Osteoblast (primary cell): Measurements from ENCODE around the gene LRP1-AS. TPM values are rescaled to one million over a fixed set of nuclear protein-coding genes. Genes with fewer than 3 reads are reported as not detected.
A peak's percentile ranks its signal among the peaks of the same experiment; 100 is the strongest.

Experiments
- DNase-seq: peaks from one replicate; pipeline ENCODE4 v3.0.0; 2011; ENCODE audit warnings: low spot score, mixed read lengths; ENCODE audit not compliant: insufficient read length; ENCODE audit errors: missing footprints
- H2AFZ ChIP-seq: 2 replicates; pipeline ENCODE4 v1.6.0; 2011; ENCODE audit warnings: mild to moderate bottlenecking, low read length
- H3K27ac ChIP-seq: 2 replicates; pipeline ENCODE4 v1.5.1; 2011; ENCODE audit warnings: mild to moderate bottlenecking, low read depth, low read length, moderate library complexity
- H3K27me3 ChIP-seq: 2 replicates; pipeline ENCODE4 v1.6.0; 2012; ENCODE audit warnings: mild to moderate bottlenecking, control low read depth, inconsistent platforms, low read length, moderate library complexity; ENCODE audit not compliant: insufficient read depth
- H3K36me3 ChIP-seq: 2 replicates; pipeline ENCODE4 v1.5.1; 2011; ENCODE audit warnings: mild to moderate bottlenecking, low read length, control low read depth, moderate library complexity; ENCODE audit not compliant: insufficient read depth
- H3K4me1 ChIP-seq: 2 replicates; pipeline ENCODE4 v1.5.1; 2011; ENCODE audit warnings: mild to moderate bottlenecking, low read length, control low read depth, moderate library complexity; ENCODE audit not compliant: insufficient read depth
- H3K4me2 ChIP-seq: 2 replicates; pipeline ENCODE4 v1.6.0; 2011; ENCODE audit warnings: mild to moderate bottlenecking, low read length; ENCODE audit not compliant: insufficient read depth
- H3K4me3 ChIP-seq: fragments of 200-600 bp; sonication (generic); 3 replicates; pipeline ENCODE4 v1.5.1; 2012; ENCODE audit warnings: mild to moderate bottlenecking, low read length, inconsistent platforms; ENCODE audit not compliant: insufficient read depth
- H3K79me2 ChIP-seq: 2 replicates; pipeline ENCODE4 v1.6.0; 2012; ENCODE audit warnings: mild to moderate bottlenecking, low read length, control low read depth, inconsistent platforms; ENCODE audit not compliant: insufficient read depth
- H3K9me3 ChIP-seq: 2 replicates; pipeline ENCODE4 v1.5.1; 2011; ENCODE audit warnings: low read depth, low read length, control low read depth
- H4K20me1 ChIP-seq: 2 replicates; pipeline ENCODE4 v1.6.0; 2012; ENCODE audit warnings: mild to moderate bottlenecking, low read length, control low read depth; ENCODE audit not compliant: insufficient read depth
- total RNA-seq: library from RNA; depleted of rRNA; stranded (reverse); fragments of >200 nt; gene quantifications from 2 replicates; pipeline ENCODE4 v1.2.3, GENCODE V29; 2012
- TF ChIP-seq, protein P1 (sequence below): IDR thresholded peaks from 2 replicates; pipeline ENCODE4 v1.5.1; 2011; ENCODE audit warnings: mild to moderate bottlenecking, low read depth, low read length, moderate library complexity; ENCODE audit errors: extremely low read depth

Gene LRP1-AS
- total RNA-seq, 1 donor = not detected

DNA sequence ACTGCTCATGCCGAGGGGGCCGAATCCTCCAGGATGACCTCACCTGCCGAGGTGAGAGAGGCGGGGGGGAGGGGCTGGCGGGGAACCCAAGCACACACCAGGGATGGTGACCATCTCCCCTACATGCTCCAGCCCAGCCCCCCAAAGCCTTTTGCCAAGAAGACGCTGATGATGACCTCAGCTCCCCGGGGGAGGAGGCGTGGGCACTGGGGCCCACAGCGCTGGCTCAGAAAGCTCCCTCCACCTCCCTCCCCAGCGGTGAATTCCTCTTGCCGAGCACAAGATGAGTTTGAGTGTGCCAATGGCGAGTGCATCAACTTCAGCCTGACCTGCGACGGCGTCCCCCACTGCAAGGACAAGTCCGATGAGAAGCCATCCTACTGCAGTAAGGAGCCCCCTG is 45.5 kb upstream of the LRP1-AS start:
- Histone ChIP-seq H2AFZ (no peak overlapping the region), H3K36me3 (peaks cover 98% of the 10 kb centered on the region)

DNA sequence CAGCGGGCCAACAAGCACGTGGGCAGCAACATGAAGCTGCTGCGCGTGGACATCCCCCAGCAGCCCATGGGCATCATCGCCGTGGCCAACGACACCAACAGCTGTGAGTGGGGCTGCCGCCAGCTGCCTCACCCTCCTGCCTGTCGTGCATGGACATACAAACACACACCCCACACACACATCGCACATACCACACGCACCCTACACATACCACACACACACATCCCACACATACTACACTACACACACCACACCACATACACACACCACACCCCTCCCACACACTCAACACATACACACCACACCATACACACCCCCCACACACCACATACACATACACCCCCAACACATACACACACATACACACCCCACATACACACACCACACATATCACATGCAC is 44.0 kb upstream of the LRP1-AS start:
- H2AFZ ChIP-seq = no peak overlapping the region
- peaks cover 58% of the 10 kb centered on the region for H4K20me1 ChIP-seq
- H3K4me2 ChIP-seq = no peak overlapping the region
- no peak overlapping the region for H3K27ac ChIP-seq
- no peaks in the 10 kb centered on the region for H3K4me1 ChIP-seq
- no peak overlapping the region for H3K4me3 ChIP-seq
- no peaks in the 10 kb centered on the region for H3K27me3 ChIP-seq
- no peak for DNase-seq
- peaks cover 44% of the 10 kb centered on the region for H3K79me2 ChIP-seq
- TF ChIP-seq, protein P1, sequence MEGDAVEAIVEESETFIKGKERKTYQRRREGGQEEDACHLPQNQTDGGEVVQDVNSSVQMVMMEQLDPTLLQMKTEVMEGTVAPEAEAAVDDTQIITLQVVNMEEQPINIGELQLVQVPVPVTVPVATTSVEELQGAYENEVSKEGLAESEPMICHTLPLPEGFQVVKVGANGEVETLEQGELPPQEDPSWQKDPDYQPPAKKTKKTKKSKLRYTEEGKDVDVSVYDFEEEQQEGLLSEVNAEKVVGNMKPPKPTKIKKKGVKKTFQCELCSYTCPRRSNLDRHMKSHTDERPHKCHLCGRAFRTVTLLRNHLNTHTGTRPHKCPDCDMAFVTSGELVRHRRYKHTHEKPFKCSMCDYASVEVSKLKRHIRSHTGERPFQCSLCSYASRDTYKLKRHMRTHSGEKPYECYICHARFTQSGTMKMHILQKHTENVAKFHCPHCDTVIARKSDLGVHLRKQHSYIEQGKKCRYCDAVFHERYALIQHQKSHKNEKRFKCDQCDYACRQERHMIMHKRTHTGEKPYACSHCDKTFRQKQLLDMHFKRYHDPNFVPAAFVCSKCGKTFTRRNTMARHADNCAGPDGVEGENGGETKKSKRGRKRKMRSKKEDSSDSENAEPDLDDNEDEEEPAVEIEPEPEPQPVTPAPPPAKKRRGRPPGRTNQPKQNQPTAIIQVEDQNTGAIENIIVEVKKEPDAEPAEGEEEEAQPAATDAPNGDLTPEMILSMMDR = no peak
- H3K36me3 ChIP-seq = peaks cover 98% of the 10 kb centered on the region
- H3K9me3 ChIP-seq = no peaks in the 10 kb centered on the region

More for the DNA sequence above, 45.5 kb upstream of the LRP1-AS start:
- Histone ChIP-seq H3K4me2 (no peak overlapping the region), H3K27ac (no peak overlapping the region), H3K4me3 (no peak overlapping the region), H3K4me1 (no peaks in the 10 kb centered on the region), H3K9me3 (no peaks in the 10 kb centered on the region), H3K79me2 (peaks cover 37% of the 10 kb centered on the region), H4K20me1 (peaks cover 52% of the 10 kb centered on the region), H3K27me3 (no peaks in the 10 kb centered on the region)
- TF ChIP-seq, protein P1 = no peak
- DNase-seq = peak; percentile 94

DNA sequence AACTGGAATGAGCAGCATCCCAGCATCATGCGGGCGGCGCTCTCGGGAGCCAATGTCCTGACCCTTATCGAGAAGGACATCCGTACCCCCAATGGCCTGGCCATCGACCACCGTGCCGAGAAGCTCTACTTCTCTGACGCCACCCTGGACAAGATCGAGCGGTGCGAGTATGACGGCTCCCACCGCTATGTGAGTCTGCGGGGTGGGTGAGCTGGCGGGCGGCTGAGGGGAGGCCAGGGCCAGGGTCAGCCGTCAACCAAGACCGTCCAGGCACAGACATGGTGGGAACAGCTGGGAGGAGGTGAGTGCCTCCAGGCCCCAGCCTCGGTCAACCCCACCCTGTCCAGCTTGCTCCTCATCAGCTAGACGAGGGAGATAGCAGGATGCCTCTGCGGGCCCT is 43.4 kb upstream of the LRP1-AS start:
- Histone ChIP-seq H3K79me2 (peaks cover 44% of the 10 kb centered on the region), H3K4me3 (no peak overlapping the region), H3K27me3 (no peaks in the 10 kb centered on the region), H3K36me3 (peaks cover 98% of the 10 kb centered on the region), H3K4me1 (no peaks in the 10 kb centered on the region), H4K20me1 (peaks cover 58% of the 10 kb centered on the region), H3K27ac (no peak overlapping the region), H2AFZ (no peak overlapping the region), H3K4me2 (no peak overlapping the region), H3K9me3 (no peaks in the 10 kb centered on the region)
- DNase-seq = no peak
- TF ChIP-seq, protein P1 = no peak

DNA sequence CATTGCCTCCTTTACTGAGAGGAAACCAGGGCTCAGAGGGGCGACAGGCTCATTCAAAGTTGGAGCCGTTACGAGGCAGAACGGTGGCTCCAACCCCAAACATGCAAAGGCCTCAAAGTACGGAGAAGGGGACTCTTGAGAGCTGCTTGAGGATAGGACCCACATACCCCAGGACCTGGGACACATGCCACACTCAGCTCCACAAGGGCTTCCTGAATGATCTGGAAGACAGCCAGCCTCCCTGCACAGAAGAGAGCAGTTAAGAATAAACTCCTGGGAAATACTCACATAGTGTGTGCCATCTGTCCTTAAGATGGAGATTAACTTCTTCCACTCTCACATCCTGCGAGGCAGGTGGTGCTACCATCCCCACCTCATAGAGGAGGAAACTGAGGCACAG is 42.6 kb upstream of the LRP1-AS start:
- H3K79me2 ChIP-seq = peaks cover 44% of the 10 kb centered on the region
- no peak overlapping the region for H3K4me2 ChIP-seq
- TF ChIP-seq, protein P1 = no peak
- H3K27ac ChIP-seq = no peak overlapping the region
- H4K20me1 ChIP-seq = peaks cover 57% of the 10 kb centered on the region
- H3K9me3 ChIP-seq = no peaks in the 10 kb centered on the region
- H3K27me3 ChIP-seq = no peaks in the 10 kb centered on the region
- no peak for DNase-seq
- no peak overlapping the region for H3K4me3 ChIP-seq
- no peaks in the 10 kb centered on the region for H3K4me1 ChIP-seq
- no peak overlapping the region for H2AFZ ChIP-seq
- peaks cover 98% of the 10 kb centered on the region for H3K36me3 ChIP-seq
